Hepatocyte (in vitro differentiated cells): ENCODE data around the gene MAPK14. TPM values are rescaled to one million over a fixed set of nuclear protein-coding genes. Genes with fewer than 3 reads are reported as not detected.

ENCODE experiments used
- DNase-seq: peaks from one replicate; pipeline ENCODE4 v3.0.0-alpha.2; 2016; ENCODE audit warnings: low spot score
- H2AFZ ChIP-seq: fragments of 200-600 bp; sonication (generic); 2 replicates; pipeline ENCODE4 v1.6.0; 2016; ENCODE audit warnings: antibody characterized with exemption, mild to moderate bottlenecking
- H3K27ac ChIP-seq: fragments of 200-600 bp; sonication (generic); 2 replicates; pipeline ENCODE4 v1.5.1; 2016; ENCODE audit warnings: mild to moderate bottlenecking
- H3K27me3 ChIP-seq: fragments of 200-600 bp; sonication (generic); 2 replicates; pipeline ENCODE4 v1.6.1; 2016
- H3K36me3 ChIP-seq: fragments of 200-600 bp; sonication (generic); replicated peaks from 2 replicates; pipeline ENCODE4 v1.5.1; 2016; ENCODE audit warnings: low read depth; ENCODE audit not compliant: insufficient read depth
- H3K4me1 ChIP-seq: fragments of 200-600 bp; sonication (generic); 2 replicates; pipeline ENCODE4 v1.5.1; 2016; ENCODE audit warnings: mild to moderate bottlenecking, moderate library complexity; ENCODE audit not compliant: insufficient read depth
- H3K4me2 ChIP-seq: fragments of 200-600 bp; sonication (generic); 2 replicates; pipeline ENCODE4 v1.6.0; 2016
- H3K4me3 ChIP-seq: fragments of 200-600 bp; sonication (generic); 2 replicates; pipeline ENCODE4 v1.5.1; 2016; ENCODE audit warnings: mild to moderate bottlenecking
- H3K79me2 ChIP-seq: fragments of 200-600 bp; sonication (generic); 2 replicates; pipeline ENCODE4 v1.6.0; 2017; ENCODE audit warnings: mild to moderate bottlenecking
- H3K9me2 ChIP-seq: fragments of 200-600 bp; sonication (generic); replicated peaks from 2 replicates; pipeline ENCODE4 v1.6.0; 2017; ENCODE audit warnings: mild to moderate bottlenecking; ENCODE audit not compliant: insufficient read depth
- H3K9me3 ChIP-seq: fragments of 200-600 bp; sonication (generic); 2 replicates; pipeline ENCODE4 v1.5.1; 2016; ENCODE audit warnings: low read depth, mild to moderate bottlenecking
- H4K20me1 ChIP-seq: fragments of 200-600 bp; sonication (generic); 2 replicates; pipeline ENCODE4 v1.6.0; 2016; ENCODE audit warnings: mild to moderate bottlenecking; ENCODE audit not compliant: insufficient read depth, poor library complexity, severe bottlenecking
- EZH2 ChIP-seq: fragments of 200-600 bp; sonication (generic); IDR thresholded peaks from 2 replicates; pipeline ENCODE4 v1.6.1; 2016; ENCODE audit warnings: antibody characterized with exemption, mild to moderate bottlenecking, borderline replicate concordance
- EZH2phosphoT487 ChIP-seq: fragments of 200-600 bp; sonication (generic); IDR thresholded peaks from one replicate; pipeline ENCODE4 v1.6.1; 2018; ENCODE audit warnings: antibody characterized with exemption, mild to moderate bottlenecking, low read depth, moderate library complexity; ENCODE audit not compliant: unreplicated experiment, severe bottlenecking
- WGBS: methylation state at CpG from one replicate; pipeline ENCODE4 v1.1.6; 2016; ENCODE audit warnings: low lambda C conversion rate; ENCODE audit errors: missing lambda C conversion rate; 5-methylcytosine and 5-hydroxymethylcytosine counted together
- polyA plus RNA-seq: library from polyadenylated mRNA; unstranded; fragments of >200 nt; fragmentation: Nextera tagmentation; extraction: Ambion mirVana; gene quantifications from 2 replicates; pipeline ENCODE4 v1.2.1, GENCODE V29; 2016
- total RNA-seq: library from RNA; depleted of rRNA; stranded (reverse); fragments of >200 nt; gene quantifications from 2 replicates; pipeline ENCODE4 v1.2.3, GENCODE V29; 2014
- TF ChIP-seq, protein P1 (sequence below): fragments of 200-600 bp; sonication (generic); IDR thresholded peaks from 2 replicates; pipeline ENCODE4 v1.5.1; 2016; ENCODE audit warnings: antibody characterized with exemption, mild to moderate bottlenecking; ENCODE audit not compliant: poor library complexity

Gene MAPK14
- total and polyA plus RNA-seq, 2 experiments from 2014 or later: 46.8 to 86.5 TPM

DNA sequence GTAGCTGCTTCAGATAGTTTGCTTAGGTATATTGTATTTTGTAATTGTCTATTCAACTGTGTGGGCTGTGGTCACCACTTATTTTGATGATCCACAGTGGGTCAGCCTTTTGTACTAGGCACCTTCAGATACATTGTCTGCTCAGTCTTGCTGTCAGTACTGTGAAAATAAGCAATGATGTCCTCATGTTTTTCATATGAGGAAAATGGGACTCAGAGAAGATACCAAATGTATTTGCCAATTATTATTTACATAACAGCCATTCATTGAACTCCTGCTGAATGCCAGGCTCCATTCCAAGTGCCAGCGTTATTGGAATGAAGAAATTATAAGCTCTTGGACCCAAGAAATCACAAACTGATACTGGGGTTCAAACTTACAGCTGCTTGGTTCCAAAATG is 28.6 kb downstream of the MAPK14 start:
- Histone ChIP-seq H3K4me2 (no peak overlapping the region), H3K4me3 (no peak overlapping the region), H3K27ac (no peak overlapping the region), H3K27me3 (no peaks in the 10 kb centered on the region), H2AFZ (no peak overlapping the region), H3K36me3 (no peaks in the 10 kb centered on the region), H4K20me1 (peaks cover 40% of the 10 kb centered on the region), H3K79me2 (peaks cover 94% of the 10 kb centered on the region), H3K9me3 (no peaks in the 10 kb centered on the region), H3K4me1 (peaks cover 11% of the 10 kb centered on the region), H3K9me2 (no peaks in the 10 kb centered on the region)
- WGBS: 92% methylated on average over 1 of the region's 1 CpG
- no peak for TF ChIP-seq EZH2phosphoT487
- TF ChIP-seq, protein P1, sequence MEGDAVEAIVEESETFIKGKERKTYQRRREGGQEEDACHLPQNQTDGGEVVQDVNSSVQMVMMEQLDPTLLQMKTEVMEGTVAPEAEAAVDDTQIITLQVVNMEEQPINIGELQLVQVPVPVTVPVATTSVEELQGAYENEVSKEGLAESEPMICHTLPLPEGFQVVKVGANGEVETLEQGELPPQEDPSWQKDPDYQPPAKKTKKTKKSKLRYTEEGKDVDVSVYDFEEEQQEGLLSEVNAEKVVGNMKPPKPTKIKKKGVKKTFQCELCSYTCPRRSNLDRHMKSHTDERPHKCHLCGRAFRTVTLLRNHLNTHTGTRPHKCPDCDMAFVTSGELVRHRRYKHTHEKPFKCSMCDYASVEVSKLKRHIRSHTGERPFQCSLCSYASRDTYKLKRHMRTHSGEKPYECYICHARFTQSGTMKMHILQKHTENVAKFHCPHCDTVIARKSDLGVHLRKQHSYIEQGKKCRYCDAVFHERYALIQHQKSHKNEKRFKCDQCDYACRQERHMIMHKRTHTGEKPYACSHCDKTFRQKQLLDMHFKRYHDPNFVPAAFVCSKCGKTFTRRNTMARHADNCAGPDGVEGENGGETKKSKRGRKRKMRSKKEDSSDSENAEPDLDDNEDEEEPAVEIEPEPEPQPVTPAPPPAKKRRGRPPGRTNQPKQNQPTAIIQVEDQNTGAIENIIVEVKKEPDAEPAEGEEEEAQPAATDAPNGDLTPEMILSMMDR: no peak
- TF ChIP-seq EZH2: no peak
- DNase-seq: no peak

DNA sequence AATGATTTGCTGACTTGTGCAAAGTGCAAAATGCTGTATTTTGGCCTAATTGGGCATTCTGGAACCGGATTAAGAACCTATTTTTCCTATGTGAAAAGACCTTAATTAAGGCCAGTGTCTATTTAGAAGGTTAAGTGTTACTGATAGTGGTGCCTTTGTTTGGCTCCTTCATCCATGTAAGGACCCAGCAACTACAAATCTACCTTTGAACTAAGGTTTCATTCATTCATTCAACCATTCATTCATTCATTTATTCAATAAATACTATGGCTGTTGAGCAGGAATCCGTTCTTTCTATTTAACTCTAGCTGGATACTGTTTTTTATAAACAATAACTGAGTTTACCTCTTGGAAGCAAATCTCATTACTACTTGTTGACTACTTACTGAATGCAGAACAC is 33.6 kb downstream of the MAPK14 start:
- no peak overlapping the region for H3K27ac ChIP-seq
- H3K36me3 ChIP-seq: no peaks in the 10 kb centered on the region
- H3K4me1 ChIP-seq: peaks cover 31% of the 10 kb centered on the region
- 44% methylated on average over 2 of the region's 2 CpGs for WGBS
- H3K79me2 ChIP-seq: peaks cover 95% of the 10 kb centered on the region
- no peak overlapping the region for H3K4me2 ChIP-seq
- no peaks in the 10 kb centered on the region for H3K27me3 ChIP-seq
- H2AFZ ChIP-seq: no peak overlapping the region
- DNase-seq: no peak
- H3K4me3 ChIP-seq: no peak overlapping the region
- TF ChIP-seq, protein P1: no peak
- peaks cover 18% of the 10 kb centered on the region for H4K20me1 ChIP-seq
- H3K9me2 ChIP-seq: no peaks in the 10 kb centered on the region
- no peaks in the 10 kb centered on the region for H3K9me3 ChIP-seq

DNA sequence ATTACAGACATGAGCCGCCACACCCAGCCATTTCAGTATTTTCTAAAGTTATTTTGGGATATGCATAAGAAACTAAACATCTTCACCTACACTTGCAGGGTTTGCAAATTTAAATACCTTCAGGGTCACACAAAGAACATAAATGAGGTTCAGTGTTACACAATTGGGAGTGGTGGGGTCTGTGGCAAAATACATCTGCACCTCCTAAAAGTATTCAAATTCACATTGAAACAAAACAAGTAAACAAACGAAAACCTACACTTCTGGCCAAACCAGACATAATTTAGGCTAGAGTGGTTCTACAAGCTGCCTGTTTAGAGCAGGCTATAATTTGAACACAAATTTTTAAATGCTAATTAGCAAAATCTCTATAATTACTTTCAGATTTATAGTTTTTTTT is 34.6 kb downstream of the MAPK14 start:
- Histone ChIP-seq H4K20me1 (peaks cover 11% of the 10 kb centered on the region), H3K36me3 (no peaks in the 10 kb centered on the region), H3K27me3 (no peaks in the 10 kb centered on the region), H3K27ac (no peak overlapping the region), H2AFZ (no peak overlapping the region), H3K4me2 (no peak overlapping the region), H3K4me3 (no peak overlapping the region), H3K9me3 (no peaks in the 10 kb centered on the region), H3K4me1 (peaks cover 41% of the 10 kb centered on the region), H3K79me2 (peaks cover 95% of the 10 kb centered on the region), H3K9me2 (no peaks in the 10 kb centered on the region)
- no peak for DNase-seq
- 100% methylated on average over 2 of the region's 2 CpGs for WGBS
- TF ChIP-seq, protein P1: no peak
- TF ChIP-seq EZH2phosphoT487 (no peak), EZH2 (no peak)
